Small intestine (tissue), 7 donors: ENCODE measurements around the gene SCARF1. TPM values are rescaled to one million over a fixed set of nuclear protein-coding genes. Genes with fewer than 3 reads are reported as not detected.

Source experiments
- DNase-seq, 2 donors: peaks; one replicate each; pipeline versions ENCODE4 v3.0.0 to v3.0.0-alpha.2; 2013
- FAIRE-seq: peaks from 2 replicates; lab custom pipeline; 2012; peaks lifted over from hg19 to GRCh38; lab: Jason Lieb, UNC
- H3K27ac ChIP-seq, 3 donors: one replicate each; pipeline ENCODE4 v1.5.1; 2013; ENCODE audit warnings: low read length in 2 of 3, mild to moderate bottlenecking in 2 of 3, control low read depth in 1 of 3, inconsistent platforms in 1 of 3, low read depth in 1 of 3, moderate library complexity in 1 of 3
- H3K27me3 ChIP-seq, 3 donors: one replicate each; pipeline ENCODE4 v1.6.1; 2013; ENCODE audit warnings: low read length in 3 of 3, inconsistent platforms in 1 of 3; ENCODE audit not compliant: control insufficient read depth in 3 of 3, insufficient read depth in 3 of 3
- H3K36me3 ChIP-seq, 3 donors: one replicate each; pipeline ENCODE4 v1.6.1; 2013; ENCODE audit warnings: low read length in 3 of 3, inconsistent platforms in 1 of 3, low read depth in 1 of 3, mild to moderate bottlenecking in 1 of 3, moderate library complexity in 1 of 3; ENCODE audit not compliant: control insufficient read depth in 3 of 3, insufficient read depth in 2 of 3
- H3K4me1 ChIP-seq, 3 donors: one replicate each; pipeline ENCODE4 v1.6.1; 2013; ENCODE audit warnings: low read length in 2 of 3, inconsistent platforms in 1 of 3, low read depth in 1 of 3, mild to moderate bottlenecking in 1 of 3, moderate library complexity in 1 of 3; ENCODE audit not compliant: control insufficient read depth in 3 of 3, insufficient read depth in 2 of 3
- H3K4me3 ChIP-seq, 3 donors: one replicate each; pipeline ENCODE4 v1.5.1; 2013; ENCODE audit warnings: low read length in 3 of 3, control low read depth in 1 of 3, inconsistent platforms in 1 of 3, low read depth in 1 of 3, mild to moderate bottlenecking in 1 of 3, moderate library complexity in 1 of 3
- H3K9me3 ChIP-seq, 2 donors: one replicate each; pipeline ENCODE4 v1.6.1; 2013; ENCODE audit warnings: low read depth in 1 of 2, low read length in 1 of 2; ENCODE audit not compliant: control insufficient read depth in 2 of 2, insufficient read depth in 1 of 2
- WGBS, 3 donors: extraction: QIAGEN DNeasy Blood & Tissue Kit; methylation state at CpG; one replicate each; pipeline ENCODE4 v1.1.7; 2013; 5-methylcytosine and 5-hydroxymethylcytosine counted together
- polyA plus RNA-seq, 4 donors: library from polyadenylated mRNA; stranded (reverse) in 3 of 4; unstranded in 1 of 4; fragments of 200-250 nt in 3 of 4; fragments of 120-200 nt in 1 of 4; gene quantifications; one replicate each; pipeline versions ENCODE4 v1.2.1 to v1.2.3, GENCODE V29; 2013
- donor health status: healthy with polysubstance abuse.
- donor health status: control.
- donor health status: control.
- donor health status: Bipolar disorder and iron deficiency.
- donor health status: healthy.

The SCARF1 gene
- polyA plus RNA-seq, 4 donors, result 4.2 to 10.0 (median 8.3) TPM

- 73 to 83% (median 83%) methylated on average over 16 to 17 of the region's 17 CpGs for WGBS, 3 donors
- H3K27ac ChIP-seq, result no peak overlapping the region
- H3K4me1 ChIP-seq, result no peaks in the 10 kb centered on the region
Measured at GRCh38 chr17:1638171-1638590, 7.4 kb downstream of the SCARF1 start.

GRCh38 chr17:1636732-1637285, 8.7 kb downstream of the SCARF1 start:
- Histone ChIP-seq H3K36me3 (peaks cover 0 to 34% (median 3%) of the 10 kb centered on the region in 3 donors), H3K27me3 (no peaks in the 10 kb centered on the region), H3K27ac (no peak overlapping the region), H3K4me3 (no peak overlapping the region), H3K4me1 (no peaks in the 10 kb centered on the region), H3K9me3 (no peaks in the 10 kb centered on the region)
- DNase-seq, result no peak
- no peak for FAIRE-seq
- WGBS, 3 donors, result 84 to 90% (median 85%) methylated on average over 15 of the region's 15 CpGs

More at GRCh38 chr17:1638171-1638590, 7.4 kb downstream of the SCARF1 start:
- H3K36me3 ChIP-seq, result peaks cover 0 to 34% (median 3%) of the 10 kb centered on the region in 3 donors
- no peak for DNase-seq
- H3K27me3 ChIP-seq, result no peaks in the 10 kb centered on the region
- no peak for FAIRE-seq
- H3K9me3 ChIP-seq, result peaks cover 0 to 3% of the 10 kb centered on the region in 2 donors
- no peak overlapping the region for H3K4me3 ChIP-seq

GRCh38 chr17:1635675-1636465, 9.7 kb downstream of the SCARF1 start:
- H3K4me1 ChIP-seq, result no peaks in the 10 kb centered on the region
- DNase-seq, result no peak
- H3K36me3 ChIP-seq, result peaks cover 0 to 34% (median 3%) of the 10 kb centered on the region in 3 donors
- H3K4me3 ChIP-seq, result no peak overlapping the region
- H3K27ac ChIP-seq, result no peak overlapping the region
- WGBS, 3 donors, result 88 to 90% (median 88%) methylated on average over 10 of the region's 10 CpGs
- no peaks in the 10 kb centered on the region for H3K27me3 ChIP-seq
- H3K9me3 ChIP-seq, result no peaks in the 10 kb centered on the region
- FAIRE-seq, result no peak

GRCh38 chr17:1634841-1635650, 10.5 kb downstream of the SCARF1 start:
- WGBS, 3 donors, result 95 to 96% (median 96%) methylated on average over 41 to 45 of the region's 45 CpGs
- no peak overlapping the region for H3K4me3 ChIP-seq
- peaks cover 0 to 2% (median 0%) of the 10 kb centered on the region in 3 donors for H3K27me3 ChIP-seq
- H3K4me1 ChIP-seq, result no peaks in the 10 kb centered on the region
- DNase-seq, result no peak
- no peak for FAIRE-seq
- no peak overlapping the region for H3K27ac ChIP-seq
- peaks cover 0 to 34% (median 3%) of the 10 kb centered on the region in 3 donors for H3K36me3 ChIP-seq
- no peaks in the 10 kb centered on the region for H3K9me3 ChIP-seq

- Histone ChIP-seq H3K4me1 (peaks cover 0 to 16% (median 0%) of the 10 kb centered on the region in 3 donors), H3K36me3 (peaks cover 0 to 22% (median 0%) of the 10 kb centered on the region in 3 donors), H3K27ac (no peak overlapping the region), H3K27me3 (peaks cover 0 to 9% (median 0%) of the 10 kb centered on the region in 3 donors), H3K4me3 (no peak overlapping the region), H3K9me3 (no peaks in the 10 kb centered on the region)
- no peak for DNase-seq
- FAIRE-seq, result no peak
- 77 to 82% (median 79%) methylated on average over 4 of the region's 4 CpGs for WGBS, 3 donors
Measured at GRCh38 chr17:1630662-1631061, 14.9 kb downstream of the SCARF1 start.

GRCh38 chr17:1629504-1630310, 15.8 kb downstream of the SCARF1 start:
- no peak for FAIRE-seq
- no peaks in the 10 kb centered on the region for H3K9me3 ChIP-seq
- 0 to 3% (median 2%) methylated on average over 42 to 45 of the region's 45 CpGs for WGBS, 3 donors
- peaks cover 0 to 9% (median 0%) of the 10 kb centered on the region in 3 donors for H3K27me3 ChIP-seq
- peak overlapping the region; percentile 75 to 84 (median 76) for H3K4me3 ChIP-seq
- peaks cover 0 to 26% (median 2%) of the 10 kb centered on the region in 3 donors for H3K4me1 ChIP-seq
- peak; percentile 66 to 74 for DNase-seq
- H3K27ac ChIP-seq, result peak overlapping the region; percentile 74 to 92 (median 87)
- H3K36me3 ChIP-seq, result peaks cover 0 to 19% (median 0%) of the 10 kb centered on the region in 3 donors

GRCh38 chr17:1628856-1629503, 16.6 kb downstream of the SCARF1 start:
- H3K4me3 ChIP-seq, result peak overlapping the region; percentile 75 to 84 (median 76)
- H3K9me3 ChIP-seq, result no peaks in the 10 kb centered on the region
- H3K36me3 ChIP-seq, result peaks cover 0 to 23% (median 0%) of the 10 kb centered on the region in 3 donors
- no peak for FAIRE-seq
- peaks cover 0 to 27% (median 2%) of the 10 kb centered on the region in 3 donors for H3K4me1 ChIP-seq
- peaks cover 0 to 9% (median 0%) of the 10 kb centered on the region in 3 donors for H3K27me3 ChIP-seq
- peak; percentile 87 to 98 for DNase-seq
- H3K27ac ChIP-seq, result peak overlapping the region; percentile 74 to 92 (median 87)
- 1% methylated on average over 56 to 77 of the region's 77 CpGs for WGBS, 3 donors
